Esophagus mucosa (tissue), 1 donor: ENCODE results near the gene KLHL42. TPM values are rescaled to one million over a fixed set of nuclear protein-coding genes. Genes with fewer than 3 reads are reported as not detected.
"Not testable (repeated sequence)": the region's sequence is repeated elsewhere in the genome, so short reads cannot be mapped to it uniquely, and the experiment has no call there.

Source experiments
- ATAC-seq: fragments of 200-7000 bp; cut with Tn5 transposase; one replicate; pipeline ENCODE4 v1.9.1; 2020
- total RNA-seq: library from RNA; stranded (reverse); gene quantifications from one replicate; pipeline ENCODE4 v1.2.4, GENCODE V29; 2023
- donor health status: DM: yes; HTN: yes; CAD: no.

The KLHL42 gene, protein sequence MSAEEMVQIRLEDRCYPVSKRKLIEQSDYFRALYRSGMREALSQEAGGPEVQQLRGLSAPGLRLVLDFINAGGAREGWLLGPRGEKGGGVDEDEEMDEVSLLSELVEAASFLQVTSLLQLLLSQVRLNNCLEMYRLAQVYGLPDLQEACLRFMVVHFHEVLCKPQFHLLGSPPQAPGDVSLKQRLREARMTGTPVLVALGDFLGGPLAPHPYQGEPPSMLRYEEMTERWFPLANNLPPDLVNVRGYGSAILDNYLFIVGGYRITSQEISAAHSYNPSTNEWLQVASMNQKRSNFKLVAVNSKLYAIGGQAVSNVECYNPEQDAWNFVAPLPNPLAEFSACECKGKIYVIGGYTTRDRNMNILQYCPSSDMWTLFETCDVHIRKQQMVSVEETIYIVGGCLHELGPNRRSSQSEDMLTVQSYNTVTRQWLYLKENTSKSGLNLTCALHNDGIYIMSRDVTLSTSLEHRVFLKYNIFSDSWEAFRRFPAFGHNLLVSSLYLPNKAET
- 7.1 TPM for total RNA-seq

DNA sequence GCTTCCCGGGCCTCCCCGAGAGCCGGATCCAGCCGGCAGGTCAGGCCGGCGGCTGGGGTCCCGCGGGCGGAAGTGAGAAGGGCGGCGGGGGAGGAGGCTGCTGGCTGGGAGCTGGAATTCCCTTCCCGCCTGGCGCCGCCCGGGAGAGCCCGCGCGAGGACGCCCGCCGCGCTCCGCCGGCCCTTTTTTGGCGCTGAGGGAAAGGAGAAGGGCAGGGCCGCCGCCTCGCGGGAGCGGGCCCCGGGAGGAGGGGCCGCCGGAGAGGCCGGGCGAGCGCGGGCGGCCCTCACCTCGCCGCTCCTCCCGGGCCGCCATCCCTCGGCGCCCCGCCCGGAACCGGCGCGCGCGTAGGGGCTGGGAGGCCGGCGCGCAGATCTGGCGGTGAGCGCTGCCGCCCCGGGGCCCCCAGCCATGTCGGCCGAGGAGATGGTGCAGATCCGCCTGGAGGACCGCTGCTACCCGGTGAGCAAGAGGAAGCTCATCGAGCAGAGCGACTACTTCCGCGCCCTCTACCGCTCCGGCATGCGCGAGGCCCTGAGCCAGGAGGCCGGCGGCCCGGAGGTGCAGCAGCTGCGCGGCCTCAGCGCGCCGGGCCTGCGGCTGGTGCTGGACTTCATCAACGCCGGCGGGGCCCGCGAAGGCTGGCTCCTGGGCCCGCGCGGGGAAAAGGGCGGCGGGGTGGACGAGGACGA is at the start of gene KLHL42, which contains the start of gene MANSC4:
Gene KLHL42 (plus strand): TSS at position 314 of the 692 bp plus-strand sequence. CDS start 98 bp downstream, at position 412.
Gene MANSC4 (minus strand): TSS at position 317 of the 692 bp plus-strand sequence. CDS start 8,960 bp downstream, outside the sequence.
- peak; percentile 89 for ATAC-seq

DNA sequence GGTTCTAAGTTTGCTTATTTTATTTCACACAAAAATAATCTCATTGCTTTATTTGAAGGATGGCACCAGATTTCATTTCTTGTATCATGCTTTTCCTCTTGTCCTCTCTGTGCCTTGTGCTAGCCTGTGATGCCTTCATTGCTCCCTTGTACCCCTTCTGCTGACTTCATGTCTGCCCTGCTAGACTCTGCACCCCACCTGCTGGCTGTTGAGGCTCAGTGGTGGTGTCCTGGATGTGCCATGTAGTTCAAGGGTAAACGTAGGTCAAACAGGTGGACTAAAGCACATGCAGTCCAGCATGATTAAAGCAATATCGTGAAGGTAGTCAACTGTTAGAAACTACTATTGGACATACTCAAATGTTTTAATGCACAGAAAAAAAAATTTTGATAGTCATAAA is 47.8 kb upstream of the KLHL42 start:
- ATAC-seq: peak; percentile 52

- ATAC-seq: peak; percentile 77
Measured at GRCh38 chr12:27733052-27733656, 46.9 kb upstream of the KLHL42 start.

DNA sequence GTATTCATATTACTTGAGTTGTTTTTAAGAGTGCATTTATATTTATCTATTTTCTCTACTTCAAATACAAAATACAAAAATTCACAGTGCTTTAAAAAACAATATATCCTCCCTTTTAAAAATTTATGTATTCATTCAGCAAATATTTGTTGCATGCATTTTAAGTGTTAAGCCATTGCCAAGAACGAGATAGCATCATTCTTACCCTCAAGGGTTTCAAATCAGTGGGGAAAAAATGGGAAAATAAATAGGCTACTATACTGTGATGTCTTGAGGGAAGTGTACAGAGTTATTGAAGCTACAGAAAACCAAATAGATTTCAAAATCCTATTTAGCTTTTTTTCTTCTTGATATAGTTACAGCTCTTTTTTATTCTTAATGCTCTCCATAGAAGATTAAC is 46.2 kb upstream of the KLHL42 start:
- no peak for ATAC-seq

DNA sequence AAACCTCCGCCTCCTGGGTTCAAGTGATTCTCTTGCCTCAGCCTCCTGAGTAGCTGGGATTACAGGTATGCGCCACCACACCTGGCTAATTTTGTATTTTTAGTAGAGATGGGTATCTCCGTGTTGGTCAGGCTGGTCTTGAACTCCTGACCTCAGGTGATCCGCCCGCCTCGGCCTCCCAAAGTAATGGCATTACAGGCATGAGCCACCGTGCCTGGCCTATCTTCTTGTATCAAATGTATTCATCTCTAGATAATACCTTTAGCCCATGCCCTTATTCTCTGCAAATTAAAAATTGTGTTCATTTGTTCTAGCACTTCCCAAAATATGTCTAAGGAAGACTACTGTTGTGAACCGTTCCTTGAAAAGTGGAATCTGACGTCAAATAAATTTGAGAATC is 45.7 kb upstream of the KLHL42 start:
- not testable (repeated sequence) for ATAC-seq

DNA sequence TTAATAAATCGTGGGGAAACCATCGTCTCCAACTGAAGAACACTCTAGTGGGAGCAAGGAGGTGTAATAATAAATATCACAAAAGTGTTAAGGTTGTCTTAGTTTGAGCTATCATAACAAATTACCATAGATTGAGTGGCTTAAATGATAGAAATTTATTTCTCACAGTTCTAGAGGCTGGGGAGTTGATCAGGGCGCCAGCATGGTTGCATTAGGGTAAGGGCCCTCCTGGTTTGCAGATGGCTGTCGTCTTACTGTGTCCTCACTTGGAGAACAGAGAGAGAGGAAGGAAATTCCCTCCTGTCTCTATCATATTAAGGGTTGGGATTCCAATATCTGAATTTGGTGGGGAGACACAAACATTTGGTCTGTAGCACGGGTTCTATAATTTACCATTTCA is 36.4 kb upstream of the KLHL42 start:
- no peak for ATAC-seq

DNA sequence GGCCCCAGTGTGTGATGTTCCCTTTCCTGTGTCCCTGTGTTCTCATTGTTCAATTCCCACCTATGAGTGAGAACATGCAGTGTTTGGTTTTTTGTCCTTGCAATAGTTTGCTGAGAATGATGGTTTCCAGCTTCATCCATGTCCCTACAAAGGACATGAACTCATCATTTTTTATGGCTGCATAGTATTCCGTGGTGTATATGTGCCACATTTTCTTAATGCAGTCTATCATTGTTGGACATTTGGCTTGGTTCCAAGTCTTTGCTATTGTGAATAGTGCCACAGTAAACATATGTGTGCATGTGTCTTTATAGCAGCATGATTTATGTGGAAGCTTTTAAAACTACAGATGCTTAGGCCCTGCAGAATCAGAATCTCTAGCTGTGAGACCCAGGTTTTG is 34.3 kb upstream of the KLHL42 start:
- ATAC-seq: not testable (repeated sequence)

DNA sequence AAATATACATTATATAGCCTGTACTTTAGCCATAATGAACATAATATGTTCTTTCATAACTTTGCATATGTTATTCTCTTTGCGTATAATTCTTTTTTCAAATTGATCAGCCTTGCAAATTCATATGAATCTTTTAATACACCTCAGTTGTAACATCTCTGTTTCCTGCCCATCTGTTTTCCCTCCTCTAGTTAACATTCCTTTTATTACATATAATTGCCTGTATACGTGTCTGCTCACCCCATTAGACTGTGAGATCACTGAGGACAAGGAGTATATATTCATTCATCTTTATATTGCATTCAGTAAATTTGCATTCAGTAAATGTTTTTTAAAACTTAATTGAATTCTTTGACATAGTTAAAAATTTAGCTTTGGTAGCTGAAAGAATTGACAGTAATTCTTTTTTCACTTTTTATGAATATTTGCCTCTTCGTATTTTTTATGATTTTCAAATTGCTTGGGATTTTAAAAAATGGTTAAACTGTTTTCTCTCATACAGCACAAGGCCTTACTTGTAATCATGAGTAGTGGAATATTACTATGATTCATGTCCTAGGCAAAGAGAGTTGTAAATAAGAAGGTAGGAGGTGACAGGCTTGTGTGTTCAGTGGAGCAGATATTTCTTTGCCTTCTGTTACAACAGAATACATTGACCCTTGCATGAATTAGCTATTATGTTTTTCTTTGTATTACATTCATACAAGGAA is 32.8 kb upstream of the KLHL42 start:
- ATAC-seq: no peak

DNA sequence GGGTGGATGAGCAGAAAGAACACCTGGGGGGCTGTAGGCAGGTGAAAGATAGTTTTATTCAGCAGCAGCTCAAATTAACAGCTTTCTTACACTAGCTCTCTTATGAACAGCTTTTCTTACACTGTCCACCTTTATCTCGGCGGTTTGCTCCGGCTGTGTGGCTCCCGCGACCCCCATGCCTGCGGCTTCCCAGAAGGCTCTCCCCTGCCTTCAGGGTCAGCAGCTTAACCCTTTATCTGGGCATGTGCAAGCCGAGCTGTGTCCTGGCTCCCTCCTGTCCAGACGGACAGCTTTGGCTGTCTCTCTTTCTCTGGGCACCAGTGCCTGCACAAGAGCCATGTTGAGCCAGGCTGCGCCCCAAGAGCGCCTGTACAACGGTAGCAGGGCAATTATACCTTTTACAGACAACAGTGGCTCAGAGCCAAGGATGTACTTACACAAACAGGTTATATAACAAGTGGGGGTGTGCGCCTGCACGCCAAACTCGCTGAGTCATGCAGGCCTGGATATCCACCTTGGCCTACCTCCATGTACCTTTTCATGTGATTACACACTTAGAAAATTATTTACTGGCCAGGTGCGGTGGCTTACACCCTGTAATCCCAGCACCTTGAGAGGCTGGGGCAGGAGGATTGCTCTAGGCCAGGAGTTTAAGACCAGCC is 28.5 kb upstream of the KLHL42 start:
- ATAC-seq: peak; percentile 90

DNA sequence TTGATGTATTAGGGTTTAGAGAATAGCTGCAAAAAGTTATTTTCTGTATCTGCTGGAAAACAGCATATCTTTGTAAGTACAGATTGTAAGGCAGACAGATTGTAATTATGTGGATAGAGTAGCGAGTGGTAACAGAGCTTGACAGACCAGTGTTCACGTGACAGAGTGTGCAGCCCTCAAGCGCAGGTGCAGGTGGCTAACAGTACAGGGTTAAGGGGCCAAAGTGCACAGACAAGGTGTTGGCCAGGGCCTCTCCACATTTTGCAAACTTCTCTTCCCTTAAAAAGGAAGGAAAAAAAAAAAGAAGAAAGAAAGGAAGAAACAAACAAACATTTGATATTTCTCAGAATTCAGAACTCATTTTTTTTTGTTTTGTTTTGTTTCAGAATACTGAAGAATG is 25.2 kb upstream of the KLHL42 start:
- no peak for ATAC-seq

DNA sequence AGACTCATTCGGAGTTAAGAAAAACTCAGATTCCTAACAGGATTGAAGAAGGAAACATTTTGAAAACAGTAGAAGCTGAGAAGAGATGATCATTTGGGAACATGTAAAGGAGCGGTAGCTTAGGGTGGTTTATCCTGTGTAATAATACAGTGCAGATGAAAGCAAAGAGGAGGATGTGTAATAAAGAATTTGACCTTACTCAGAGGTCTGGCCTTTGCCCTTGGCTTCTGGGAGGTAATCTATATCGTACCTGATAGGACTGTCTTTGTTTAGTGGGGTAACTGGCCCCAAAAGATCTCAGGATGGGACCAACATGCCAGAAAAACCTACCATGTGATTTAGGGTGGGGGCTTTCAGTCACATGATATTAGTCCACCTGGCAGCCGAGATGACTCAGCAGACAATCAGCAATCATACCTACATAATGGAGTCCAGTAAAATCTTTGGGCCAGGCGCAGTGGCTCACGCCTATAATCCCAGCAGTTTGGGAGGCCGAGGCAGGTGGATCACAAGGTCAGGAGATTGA is 23.3 kb upstream of the KLHL42 start:
- ATAC-seq: no peak

DNA sequence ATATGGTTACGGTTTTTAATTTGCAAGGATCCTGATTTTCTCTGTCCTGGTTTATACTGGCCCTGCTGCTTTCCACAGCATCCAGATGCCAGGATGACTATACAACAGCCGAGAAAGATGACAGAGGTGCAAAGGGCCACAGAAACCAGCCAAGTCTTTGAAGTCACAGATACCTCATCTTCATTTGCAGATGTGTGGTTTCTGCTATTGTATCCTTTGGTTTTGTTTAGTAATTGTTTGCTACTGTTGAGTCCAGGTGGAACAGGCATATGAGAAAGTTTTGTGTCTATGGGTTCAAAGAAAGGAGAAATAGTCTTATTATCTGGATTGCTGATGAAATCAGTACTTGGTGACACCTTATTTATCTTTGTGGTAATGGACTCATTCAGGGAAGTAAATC is 17.3 kb upstream of the KLHL42 start:
- ATAC-seq: no peak

DNA sequence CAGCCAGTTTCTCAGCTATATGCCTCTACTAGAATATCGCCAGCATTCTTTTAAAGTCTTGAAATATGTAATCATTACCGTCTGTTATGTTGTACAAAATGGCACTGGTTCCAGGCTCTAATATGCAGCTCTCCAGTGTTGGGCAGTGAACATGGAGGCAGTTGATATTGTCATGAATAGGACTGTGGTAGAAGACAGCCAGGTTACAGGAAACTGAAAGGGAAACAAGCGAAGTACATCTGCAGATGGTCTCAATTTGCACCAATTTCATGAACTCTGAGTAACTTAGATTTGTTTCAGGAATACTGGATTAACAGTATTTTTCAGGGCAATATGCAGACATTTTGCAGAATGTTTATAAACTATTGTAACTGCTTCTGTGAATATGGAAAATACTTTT is 13.4 kb upstream of the KLHL42 start:
- ATAC-seq: no peak

GRCh38 chr12:27769142-27769673 is 10.8 kb upstream of the KLHL42 start:
- ATAC-seq: no peak

- no peak for ATAC-seq
Measured at GRCh38 chr12:27771481-27772327, 8.3 kb upstream of the KLHL42 start.

- ATAC-seq: peak; percentile 25
Measured at GRCh38 chr12:27772328-27773049, 7.5 kb upstream of the KLHL42 start.

DNA sequence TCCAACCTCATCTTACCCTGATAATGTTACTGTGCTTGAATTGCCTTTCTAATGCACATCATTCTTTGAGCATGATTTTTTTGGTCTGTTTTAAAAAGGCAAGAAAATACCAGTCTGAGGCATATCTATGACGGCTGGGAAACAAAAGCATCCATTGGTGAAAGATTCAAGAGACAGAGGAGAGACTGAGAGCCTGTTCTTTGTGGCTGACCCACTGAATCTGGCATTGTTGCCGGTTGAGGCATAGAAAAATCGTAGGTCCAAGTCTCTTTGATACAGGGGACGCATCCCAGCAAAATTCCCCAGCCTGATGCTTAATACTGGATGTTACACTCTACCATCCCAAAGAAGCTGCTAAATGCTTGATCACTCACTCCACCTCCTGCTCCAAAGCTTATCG is 2.9 kb upstream of the KLHL42 start:
- no peak for ATAC-seq

- ATAC-seq: no peak
Measured at GRCh38 chr12:27778206-27778605, 1.8 kb upstream of the KLHL42 start.

DNA sequence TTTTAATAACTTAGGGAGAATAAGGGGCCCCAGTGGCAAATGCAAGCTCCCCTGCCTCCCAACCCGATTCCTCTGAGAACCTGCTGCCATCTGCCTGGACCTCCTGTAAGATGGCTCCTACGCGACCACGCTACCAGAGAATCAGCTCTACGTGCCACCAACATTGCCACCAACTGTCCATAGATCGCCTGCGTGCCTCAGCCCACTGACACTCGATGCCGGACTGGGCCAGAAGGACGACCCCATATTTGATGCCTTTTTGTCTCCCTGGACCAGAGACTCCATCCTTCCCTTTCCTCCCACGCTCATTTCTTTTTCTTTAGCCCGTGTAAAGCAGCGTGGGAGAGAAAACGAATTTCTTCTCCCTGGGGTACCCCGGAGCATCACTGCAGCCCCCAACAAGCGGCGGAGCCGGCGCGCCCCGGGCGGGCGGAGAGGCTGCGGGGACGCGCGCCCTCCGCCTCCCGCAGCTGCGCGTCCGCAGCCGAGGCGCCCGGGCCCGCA is 565 bp upstream of the KLHL42 start:
- ATAC-seq: no peak
